Hepatocyte (in vitro differentiated cells): ENCODE measurements around the gene ARIH2. TPM values are rescaled to one million over a fixed set of nuclear protein-coding genes. Genes with fewer than 3 reads are reported as not detected.

Experiments
- DNase-seq: peaks from one replicate; pipeline ENCODE4 v3.0.0-alpha.2; 2016; ENCODE audit warnings: low spot score
- H2AFZ ChIP-seq: fragments of 200-600 bp; sonication (generic); 2 replicates; pipeline ENCODE4 v1.6.0; 2016; ENCODE audit warnings: antibody characterized with exemption, mild to moderate bottlenecking
- H3K27ac ChIP-seq: fragments of 200-600 bp; sonication (generic); 2 replicates; pipeline ENCODE4 v1.5.1; 2016; ENCODE audit warnings: mild to moderate bottlenecking
- H3K27me3 ChIP-seq: fragments of 200-600 bp; sonication (generic); 2 replicates; pipeline ENCODE4 v1.6.1; 2016
- H3K36me3 ChIP-seq: fragments of 200-600 bp; sonication (generic); replicated peaks from 2 replicates; pipeline ENCODE4 v1.5.1; 2016; ENCODE audit warnings: low read depth; ENCODE audit not compliant: insufficient read depth
- H3K4me1 ChIP-seq: fragments of 200-600 bp; sonication (generic); 2 replicates; pipeline ENCODE4 v1.5.1; 2016; ENCODE audit warnings: mild to moderate bottlenecking, moderate library complexity; ENCODE audit not compliant: insufficient read depth
- H3K4me2 ChIP-seq: fragments of 200-600 bp; sonication (generic); 2 replicates; pipeline ENCODE4 v1.6.0; 2016
- H3K4me3 ChIP-seq: fragments of 200-600 bp; sonication (generic); 2 replicates; pipeline ENCODE4 v1.5.1; 2016; ENCODE audit warnings: mild to moderate bottlenecking
- H3K79me2 ChIP-seq: fragments of 200-600 bp; sonication (generic); 2 replicates; pipeline ENCODE4 v1.6.0; 2017; ENCODE audit warnings: mild to moderate bottlenecking
- H3K9me2 ChIP-seq: fragments of 200-600 bp; sonication (generic); replicated peaks from 2 replicates; pipeline ENCODE4 v1.6.0; 2017; ENCODE audit warnings: mild to moderate bottlenecking; ENCODE audit not compliant: insufficient read depth
- H3K9me3 ChIP-seq: fragments of 200-600 bp; sonication (generic); 2 replicates; pipeline ENCODE4 v1.5.1; 2016; ENCODE audit warnings: low read depth, mild to moderate bottlenecking
- H4K20me1 ChIP-seq: fragments of 200-600 bp; sonication (generic); 2 replicates; pipeline ENCODE4 v1.6.0; 2016; ENCODE audit warnings: mild to moderate bottlenecking; ENCODE audit not compliant: insufficient read depth, poor library complexity, severe bottlenecking
- CTCF ChIP-seq: fragments of 200-600 bp; sonication (generic); IDR thresholded peaks from 2 replicates; pipeline ENCODE4 v1.5.1; 2016; ENCODE audit warnings: antibody characterized with exemption, mild to moderate bottlenecking; ENCODE audit not compliant: poor library complexity
- EZH2 ChIP-seq: fragments of 200-600 bp; sonication (generic); IDR thresholded peaks from 2 replicates; pipeline ENCODE4 v1.6.1; 2016; ENCODE audit warnings: antibody characterized with exemption, mild to moderate bottlenecking, borderline replicate concordance
- EZH2phosphoT487 ChIP-seq: fragments of 200-600 bp; sonication (generic); IDR thresholded peaks from one replicate; pipeline ENCODE4 v1.6.1; 2018; ENCODE audit warnings: antibody characterized with exemption, mild to moderate bottlenecking, low read depth, moderate library complexity; ENCODE audit not compliant: unreplicated experiment, severe bottlenecking
- WGBS: methylation state at CpG from one replicate; pipeline ENCODE4 v1.1.6; 2016; ENCODE audit warnings: low lambda C conversion rate; ENCODE audit errors: missing lambda C conversion rate; 5-methylcytosine and 5-hydroxymethylcytosine counted together
- polyA plus RNA-seq: library from polyadenylated mRNA; unstranded; fragments of >200 nt; fragmentation: Nextera tagmentation; extraction: Ambion mirVana; gene quantifications from 2 replicates; pipeline ENCODE4 v1.2.1, GENCODE V29; 2016
- total RNA-seq: library from RNA; depleted of rRNA; stranded (reverse); fragments of >200 nt; gene quantifications from 2 replicates; pipeline ENCODE4 v1.2.3, GENCODE V29; 2014

The ARIH2 gene
- total and polyA plus RNA-seq, 2 experiments from 2014 or later = 41.7 to 60.9 TPM

- Histone ChIP-seq H3K9me2 (no peaks in the 10 kb centered on the region), H3K4me1 (no peaks in the 10 kb centered on the region), H3K79me2 (peaks cover 54% of the 10 kb centered on the region), H3K9me3 (no peaks in the 10 kb centered on the region), H4K20me1 (no peaks in the 10 kb centered on the region), H3K36me3 (no peaks in the 10 kb centered on the region), H2AFZ (no peak overlapping the region), H3K27me3 (no peaks in the 10 kb centered on the region), H3K4me2 (no peak overlapping the region), H3K4me3 (no peak overlapping the region), H3K27ac (no peak overlapping the region)
- no peak for DNase-seq
- 91% methylated on average over 2 of the region's 2 CpGs for whole genome bisulfite sequencing
- no peak for TF ChIP-seq EZH2phosphoT487
- TF ChIP-seq EZH2 = no peak
- TF ChIP-seq CTCF = no peak
These were observed 38.5 kb downstream of the ARIH2 start for GRCh38 chr3:48957006-48957705.

- Histone ChIP-seq H3K79me2 (peaks cover 21% of the 10 kb centered on the region), H3K27ac (no peak overlapping the region), H3K4me2 (no peak overlapping the region), H3K4me3 (no peak overlapping the region), H3K4me1 (no peaks in the 10 kb centered on the region), H3K27me3 (no peaks in the 10 kb centered on the region), H3K36me3 (no peaks in the 10 kb centered on the region), H3K9me3 (no peaks in the 10 kb centered on the region), H4K20me1 (no peaks in the 10 kb centered on the region), H3K9me2 (no peaks in the 10 kb centered on the region), H2AFZ (no peak overlapping the region)
- DNase-seq = no peak
- WGBS = 84% methylated on average over 4 of the region's 4 CpGs
- TF ChIP-seq EZH2 = no peak
These were observed 42.3 kb downstream of the ARIH2 start for GRCh38 chr3:48960841-48961413.

GRCh38 chr3:48962340-48962739 lies 43.7 kb downstream of the ARIH2 start:
- no peaks in the 10 kb centered on the region for H3K36me3 ChIP-seq
- no peaks in the 10 kb centered on the region for H3K9me3 ChIP-seq
- no peak for DNase-seq
- no peak overlapping the region for H3K4me3 ChIP-seq
- no peak overlapping the region for H2AFZ ChIP-seq
- no peaks in the 10 kb centered on the region for H3K9me2 ChIP-seq
- no peaks in the 10 kb centered on the region for H4K20me1 ChIP-seq
- no peaks in the 10 kb centered on the region for H3K4me1 ChIP-seq
- H3K4me2 ChIP-seq = no peak overlapping the region
- no peak for TF ChIP-seq CTCF
- TF ChIP-seq EZH2 = no peak
- TF ChIP-seq EZH2phosphoT487 = no peak
- H3K27me3 ChIP-seq = no peaks in the 10 kb centered on the region
- peaks cover 16% of the 10 kb centered on the region for H3K79me2 ChIP-seq
- 89% methylated on average over 2 of the region's 2 CpGs for WGBS
- no peak overlapping the region for H3K27ac ChIP-seq

GRCh38 chr3:48962939-48963338 lies 44.3 kb downstream of the ARIH2 start:
- H3K9me3 ChIP-seq = no peaks in the 10 kb centered on the region

More at GRCh38 chr3:48962939-48963338, 44.3 kb downstream of the ARIH2 start:
- Histone ChIP-seq H4K20me1 (no peaks in the 10 kb centered on the region), H3K36me3 (no peaks in the 10 kb centered on the region), H3K27ac (no peak overlapping the region), H3K4me2 (no peak overlapping the region), H3K9me2 (no peaks in the 10 kb centered on the region), H3K4me1 (no peaks in the 10 kb centered on the region), H3K79me2 (peaks cover 10% of the 10 kb centered on the region), H3K4me3 (no peak overlapping the region), H3K27me3 (no peaks in the 10 kb centered on the region), H2AFZ (no peak overlapping the region)
- no peak for TF ChIP-seq EZH2phosphoT487
- TF ChIP-seq EZH2 = no peak
- TF ChIP-seq CTCF = no peak
- DNase-seq = no peak
- 87% methylated on average over 4 of the region's 4 CpGs for WGBS
